ENCODE results near the gene HTT-AS.
"Not testable (repeated sequence)": the region's sequence is repeated elsewhere in the genome, so short reads cannot be mapped to it uniquely, and the experiment has no call there.

The HTT-AS gene

DNA sequence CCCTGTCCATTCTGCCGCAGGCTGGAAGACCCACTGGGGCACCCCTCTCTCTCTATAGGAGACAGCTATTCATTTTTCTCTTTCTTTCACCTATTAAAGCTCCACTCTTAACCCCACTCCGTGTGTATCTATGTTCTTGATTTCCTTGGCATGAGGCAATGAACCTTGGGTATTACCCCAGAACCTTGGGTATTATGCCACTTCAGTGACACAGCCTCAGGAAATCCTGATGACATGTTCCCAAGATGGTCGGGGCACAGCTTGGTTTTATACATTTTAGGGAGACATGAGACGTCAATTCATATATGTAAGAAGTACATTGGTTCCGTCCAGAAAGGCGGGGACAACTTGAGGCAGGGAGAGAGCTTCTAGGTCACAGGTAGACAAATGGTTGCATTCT, 13.4 kb downstream of the HTT-AS start:
- FAIRE-seq: no peak
- DNase-seq (ENCODE audit: extremely low spot score, insufficient read length, low read depth): no peak

DNA sequence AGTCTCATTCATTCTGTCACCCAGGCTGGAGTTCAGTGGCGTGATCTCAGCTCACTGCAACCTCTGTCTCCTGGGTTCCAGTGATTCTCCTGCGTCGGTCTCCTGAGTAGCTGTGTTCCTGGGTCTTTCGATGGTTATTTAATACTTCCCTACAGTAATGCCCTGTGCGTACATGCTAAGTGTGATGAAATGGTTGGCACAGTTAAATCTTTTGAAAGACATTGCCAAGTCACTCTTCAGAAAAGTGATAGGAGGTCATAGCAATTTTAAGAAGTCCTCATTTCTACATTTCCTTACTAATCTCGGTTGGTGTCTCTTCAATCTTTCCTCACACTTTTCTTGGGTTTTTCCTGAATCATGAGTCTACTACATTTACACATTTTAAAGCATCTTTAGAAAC, 14.4 kb downstream of the HTT-AS start:
- FAIRE-seq (no peak), DNase-seq (ENCODE audit: extremely low spot score, insufficient read length, low read depth) (no peak)

DNA sequence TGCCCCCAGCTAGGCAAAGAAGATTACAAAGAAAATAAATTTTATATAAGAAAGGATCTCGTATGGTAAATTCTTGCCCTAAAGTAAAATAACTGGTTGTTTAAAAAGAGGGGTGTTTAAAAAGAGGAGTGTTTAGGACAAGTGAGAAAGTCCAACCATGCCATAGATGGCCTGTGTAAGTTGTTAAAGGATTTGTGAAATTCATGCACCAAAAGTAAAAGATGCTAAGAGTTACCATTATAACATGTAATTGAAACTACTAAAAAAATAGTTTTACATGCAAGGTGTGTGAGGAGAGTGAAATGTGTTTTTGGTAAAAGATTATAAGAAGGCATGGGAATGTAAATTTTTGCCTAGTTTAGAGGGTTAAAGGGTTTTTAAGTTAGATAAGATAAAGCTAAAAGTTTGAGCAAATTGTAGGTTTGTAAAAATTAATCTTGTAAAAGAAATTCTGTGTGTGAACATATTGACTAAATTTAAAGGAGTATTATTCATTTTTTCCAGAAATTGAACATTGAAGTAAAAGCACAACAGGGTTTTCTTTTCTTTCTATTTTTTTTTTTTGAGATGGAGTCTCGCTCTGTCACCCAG, 20.1 kb downstream of the HTT-AS start:
- FAIRE-seq: no peak
- no peak for DNase-seq (ENCODE audit: extremely low spot score, insufficient read length, low read depth)

DNA sequence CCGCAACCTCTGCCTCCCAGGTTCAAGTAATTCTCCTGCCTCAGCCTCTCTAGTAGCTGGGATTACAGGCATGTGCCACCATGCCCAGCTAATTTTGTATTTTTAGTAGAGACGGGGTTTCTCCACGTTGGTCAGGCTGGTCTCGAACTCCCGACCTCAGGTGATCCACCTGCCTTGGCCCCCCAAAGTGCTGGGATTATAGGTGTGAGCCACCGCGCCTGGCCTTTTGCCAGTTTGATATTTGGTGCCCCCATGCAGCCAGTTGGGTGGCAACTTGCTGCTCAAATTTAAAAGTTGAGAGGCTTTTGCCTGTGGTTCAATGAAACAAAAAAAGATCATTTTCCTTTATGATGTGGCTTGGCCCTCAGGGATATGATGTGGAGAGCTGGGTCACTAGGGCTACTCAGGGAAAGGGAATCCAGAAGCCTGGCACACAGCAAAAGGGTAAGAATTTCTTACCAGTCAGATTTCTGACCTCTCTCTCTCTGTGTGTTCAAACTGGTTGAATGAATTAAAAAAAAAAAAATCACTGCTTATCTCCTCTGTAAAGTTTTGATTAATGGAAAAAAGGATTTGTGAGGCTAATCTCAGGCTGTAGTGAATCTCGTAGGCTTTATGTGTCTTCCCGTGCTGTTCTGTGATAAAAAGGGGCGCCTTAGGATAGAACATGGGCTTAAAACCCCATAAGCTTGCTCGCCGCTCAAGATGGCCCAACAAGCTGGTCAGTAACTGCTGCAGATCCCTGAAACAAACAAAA, 23.0 kb downstream of the HTT-AS start:
- FAIRE-seq: not testable (repeated sequence)

DNA sequence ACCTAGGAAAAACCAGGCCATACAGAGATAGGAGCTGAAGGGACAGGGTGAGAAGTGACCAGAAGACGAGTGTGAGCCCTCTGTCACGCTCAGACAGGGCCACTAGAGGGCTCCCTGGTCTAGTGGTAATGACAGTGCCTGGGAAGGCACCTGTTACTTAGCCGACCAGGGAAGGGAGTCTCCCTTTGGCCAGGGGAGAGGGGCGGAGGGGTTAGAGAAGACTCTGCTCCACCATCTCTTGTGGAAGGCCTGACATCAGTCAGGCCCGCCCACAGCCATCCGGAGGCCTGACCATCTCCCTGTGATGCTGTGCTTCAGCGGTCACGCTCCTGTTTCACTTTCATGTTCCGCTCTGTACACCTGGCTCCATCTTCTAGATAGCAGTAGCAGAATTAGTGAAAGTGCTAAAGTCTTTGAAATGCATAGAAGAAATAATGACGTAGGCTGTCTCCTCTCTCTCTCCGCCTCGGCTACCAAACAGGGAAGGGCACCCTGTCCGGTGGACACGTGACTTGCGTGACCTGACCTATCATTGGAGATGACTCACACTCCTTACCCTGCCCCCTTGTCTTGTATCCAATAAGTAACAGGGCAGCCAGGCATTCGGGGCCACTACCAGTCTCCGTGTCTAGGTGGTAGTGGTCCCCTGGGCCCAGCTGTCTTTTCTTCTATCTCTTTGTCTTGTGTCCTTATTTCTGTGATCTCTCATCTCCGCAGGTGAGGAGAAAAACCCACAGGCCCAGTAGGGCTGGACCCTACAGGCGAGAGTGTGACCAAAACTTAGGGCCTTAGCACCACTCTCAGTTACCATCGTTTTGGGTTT, 26.7 kb downstream of the HTT-AS start:
- no peak for DNase-seq (ENCODE audit: extremely low spot score, insufficient read length, low read depth)
- peak; percentile 100 for FAIRE-seq

More for the DNA sequence above, 23.0 kb downstream of the HTT-AS start:
- DNase-seq (ENCODE audit: extremely low spot score, insufficient read length, low read depth): not testable (repeated sequence)

DNA sequence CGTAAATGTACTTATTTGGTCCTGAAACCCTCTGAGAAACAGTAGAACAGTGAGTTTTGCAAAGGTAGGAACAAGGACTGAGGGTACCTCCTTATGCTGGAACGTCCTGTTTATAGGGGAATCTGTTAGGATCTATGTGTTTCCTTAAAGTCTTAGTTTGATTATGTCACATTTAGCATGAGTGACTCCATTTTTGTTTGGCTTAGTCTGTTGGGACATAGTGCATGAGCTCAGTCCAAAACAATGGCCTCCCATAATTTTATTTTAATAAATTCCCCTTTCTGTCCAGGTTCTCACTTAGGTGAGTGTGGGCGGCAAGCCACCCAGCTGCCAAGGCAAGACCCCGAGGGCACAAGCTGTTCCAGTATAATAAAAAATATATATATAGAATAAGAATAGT, 27.7 kb downstream of the HTT-AS start:
- FAIRE-seq: no peak
- DNase-seq (ENCODE audit: extremely low spot score, insufficient read length, low read depth): no peak

DNA sequence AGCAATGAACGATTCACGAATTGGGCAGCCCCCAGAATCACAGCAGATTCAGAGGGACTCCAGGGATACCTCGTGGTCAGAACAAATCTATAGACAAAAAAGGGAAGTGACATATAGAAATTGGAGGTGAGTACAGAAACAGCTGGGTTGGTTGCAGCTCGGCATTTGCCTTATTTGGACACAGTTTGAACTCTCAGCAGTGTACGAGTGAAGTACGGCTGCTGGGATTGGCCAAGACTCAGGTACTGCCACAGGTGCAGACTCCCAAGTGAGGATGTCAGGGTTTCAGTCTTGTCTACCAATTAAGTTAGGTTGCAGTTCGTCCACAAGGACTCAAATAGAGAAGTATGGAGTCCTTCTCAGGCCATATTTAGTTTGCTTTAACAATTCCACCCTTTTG, 28.2 kb downstream of the HTT-AS start:
- FAIRE-seq: peak; percentile 70
- DNase-seq (ENCODE audit: extremely low spot score, insufficient read length, low read depth): no peak

DNA sequence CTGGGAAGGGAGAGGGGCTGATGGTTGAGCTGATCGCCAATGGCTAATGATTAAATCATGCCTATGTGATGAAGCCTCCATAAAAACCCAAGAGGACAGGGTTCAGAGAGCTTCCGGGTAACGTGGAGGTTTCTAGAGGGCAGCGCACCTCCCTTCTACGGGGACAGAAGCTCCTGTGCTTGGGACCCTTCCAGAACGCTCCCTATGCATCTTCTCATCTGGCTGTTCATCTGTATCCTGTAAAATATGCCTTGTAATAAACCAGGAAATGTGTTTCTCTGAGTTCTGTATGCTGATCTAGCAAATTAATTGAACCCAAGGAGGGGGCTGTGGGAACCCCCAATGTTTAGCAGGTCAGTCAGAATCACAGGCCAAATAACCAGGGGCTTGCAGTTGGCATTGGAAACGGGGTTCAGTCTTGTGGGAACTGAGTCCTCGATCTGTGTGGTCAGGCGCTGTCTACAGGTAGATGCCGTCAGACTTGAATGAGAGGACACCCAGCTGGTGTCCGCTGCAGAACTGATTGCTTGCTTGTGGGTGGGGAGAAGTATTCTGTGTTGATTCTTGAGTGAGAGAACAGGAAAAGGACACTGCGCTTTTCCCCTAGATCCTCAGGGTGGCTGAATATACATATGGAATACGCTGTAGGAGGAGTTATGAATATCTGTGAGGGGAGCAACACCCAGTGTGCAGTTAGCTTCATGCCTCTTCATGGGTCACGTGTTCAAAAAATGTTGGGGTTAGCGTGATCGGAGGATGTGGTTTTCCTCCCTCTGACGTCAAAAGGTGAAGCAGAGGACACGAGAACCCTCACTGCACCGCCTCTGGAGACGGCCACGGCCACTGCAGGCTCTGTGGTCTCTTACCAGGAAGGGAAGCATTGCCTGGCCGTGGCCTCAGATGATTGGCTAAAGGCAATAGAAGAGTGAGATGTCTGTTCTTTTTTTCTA, 29.2 kb downstream of the HTT-AS start:
- FAIRE-seq: peak; percentile 90
- DNase-seq (ENCODE audit: extremely low spot score, insufficient read length, low read depth): no peak

DNA sequence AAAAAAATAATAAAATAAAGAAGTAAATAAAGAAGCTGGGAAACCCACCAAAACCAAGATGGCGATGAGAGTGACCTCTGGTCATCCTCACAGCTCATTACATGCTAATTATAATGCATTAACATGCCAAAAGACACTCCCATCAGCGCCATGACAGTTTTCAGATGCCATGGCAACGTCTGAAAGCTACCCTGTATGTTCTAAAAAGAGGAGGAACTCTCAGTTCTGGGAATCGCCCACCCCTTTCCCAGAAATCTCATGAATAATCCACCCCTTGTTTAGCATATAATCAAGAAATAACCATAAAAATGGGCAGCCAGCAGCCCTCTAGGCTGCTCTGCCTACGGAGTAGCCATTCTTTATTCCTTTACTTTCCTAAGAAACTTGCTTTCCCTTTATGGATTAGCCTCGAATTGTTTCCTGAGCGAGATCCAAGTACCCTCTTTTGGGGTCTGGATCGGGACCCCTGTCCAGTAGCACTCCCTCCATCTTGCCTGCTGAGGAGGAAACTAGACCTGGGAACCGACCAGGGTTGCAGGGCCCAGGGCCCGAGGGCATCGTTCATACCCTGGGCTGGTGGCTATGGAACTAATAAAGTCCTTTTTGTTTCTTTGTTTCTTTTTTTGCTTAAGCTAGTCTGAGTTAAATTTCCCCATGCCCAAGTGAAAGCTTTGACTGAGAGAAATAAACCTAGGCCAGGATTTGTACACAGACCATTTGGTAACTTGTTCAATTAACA, 30.9 kb downstream of the HTT-AS start:
- DNase-seq (ENCODE audit: extremely low spot score, insufficient read length, low read depth): no peak
- no peak for FAIRE-seq

DNA sequence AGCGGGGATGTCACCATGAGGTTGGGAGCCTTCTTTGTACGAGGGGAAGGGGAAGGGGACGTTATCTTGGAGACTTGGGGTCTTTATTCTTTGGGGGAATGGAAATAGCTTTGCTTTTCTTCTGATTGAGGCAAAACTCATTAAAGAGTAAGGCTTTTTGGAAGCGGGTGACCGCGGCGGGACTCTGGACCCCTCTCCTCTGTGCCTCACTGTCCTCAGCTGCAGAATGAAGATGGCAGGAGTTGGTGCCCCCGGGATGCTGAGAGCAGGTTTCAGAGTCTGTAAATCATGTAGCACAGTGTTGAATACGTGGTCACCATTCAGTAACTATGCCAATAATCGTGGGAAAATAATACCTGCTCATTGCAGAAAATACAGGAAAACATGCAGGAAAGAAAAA, 32.1 kb downstream of the HTT-AS start:
- no peak for FAIRE-seq
- DNase-seq (ENCODE audit: extremely low spot score, insufficient read length, low read depth): no peak

DNA sequence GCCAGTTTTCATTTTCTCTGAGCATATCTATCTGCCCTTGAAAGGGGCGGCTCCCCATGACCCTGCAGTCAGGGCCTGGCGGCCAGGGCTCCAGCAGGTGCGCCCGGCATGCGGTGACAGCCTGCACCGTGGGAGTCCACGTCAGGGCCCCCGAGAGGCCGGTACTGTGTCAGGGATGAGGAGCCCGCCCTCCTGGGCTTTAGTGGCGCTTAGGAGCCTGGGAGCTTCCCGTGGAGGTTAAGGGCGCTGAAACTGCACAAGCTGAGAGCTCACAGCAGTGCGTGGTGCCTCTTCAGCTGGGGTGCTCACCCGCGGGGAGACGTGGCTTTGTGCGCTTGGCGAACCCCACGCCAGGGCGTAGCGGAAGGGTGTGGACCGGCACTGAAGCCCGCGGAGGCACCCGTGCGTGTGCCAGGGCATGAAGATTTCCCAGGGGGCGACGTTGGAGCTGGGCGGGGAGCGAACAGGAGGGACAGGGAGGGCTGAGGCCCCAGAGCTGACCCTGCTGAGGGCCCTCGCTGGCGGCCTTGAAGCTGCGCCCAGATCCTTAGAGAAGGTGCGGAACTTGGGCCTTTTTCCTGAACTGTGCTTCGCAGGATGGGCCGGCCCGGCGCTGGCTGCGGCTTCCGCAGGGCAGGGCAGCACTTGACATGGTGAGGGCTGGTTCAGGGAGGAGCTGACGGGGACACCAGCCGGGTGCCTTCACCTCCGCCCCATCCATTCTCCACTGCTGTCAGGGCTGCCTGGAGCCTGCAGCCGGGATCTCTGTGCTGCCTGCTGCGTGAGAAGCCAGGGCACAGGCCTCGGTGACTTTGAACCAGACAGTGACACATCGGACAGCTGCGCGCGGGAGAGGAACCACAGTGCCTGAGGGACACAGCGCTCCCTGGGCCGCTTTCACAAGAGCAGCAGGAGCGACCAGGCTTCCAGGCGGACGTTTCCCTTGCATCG, 32.9 kb downstream of the HTT-AS start:
- FAIRE-seq (peak; percentile 72), DNase-seq (ENCODE audit: extremely low spot score, insufficient read length, low read depth) (no peak)

DNA sequence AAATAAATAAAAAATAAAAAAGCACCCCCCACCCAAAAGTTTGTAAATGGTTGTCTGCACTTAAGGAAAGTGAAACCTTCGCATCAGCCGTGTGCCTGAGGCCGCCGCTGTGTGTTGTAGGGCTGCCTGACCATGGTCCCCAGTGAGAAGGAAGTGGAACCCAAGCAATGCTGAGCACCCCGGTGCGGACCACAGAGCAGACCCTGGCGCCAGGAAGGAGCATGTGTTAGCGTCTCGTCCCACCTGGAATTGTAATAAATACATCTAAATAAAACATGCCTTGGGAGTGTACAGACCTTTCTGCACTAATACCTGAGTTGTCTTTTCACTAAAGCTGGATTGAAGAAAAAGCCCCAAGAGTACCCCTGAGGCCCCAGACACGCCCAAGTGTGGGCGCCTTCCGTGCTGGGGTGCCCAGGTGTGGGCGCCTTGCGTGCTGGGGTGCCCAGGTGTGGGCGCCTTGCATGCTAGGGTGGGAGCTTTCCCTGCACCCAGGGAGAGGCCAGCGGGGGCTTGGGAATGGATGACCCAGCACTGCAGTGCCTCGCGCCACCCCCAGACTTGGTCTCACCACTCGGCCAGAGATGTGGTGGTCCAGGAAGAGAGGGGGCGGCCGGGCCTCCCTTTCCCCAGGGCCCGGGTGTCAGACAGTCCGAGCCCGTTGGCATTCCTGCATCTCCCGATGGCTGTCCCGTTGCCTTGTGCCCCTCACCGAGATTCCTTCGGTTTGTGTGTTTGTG, 33.7 kb downstream of the HTT-AS start:
- peak; percentile 95 for FAIRE-seq
- no peak for DNase-seq (ENCODE audit: extremely low spot score, insufficient read length, low read depth)

DNA sequence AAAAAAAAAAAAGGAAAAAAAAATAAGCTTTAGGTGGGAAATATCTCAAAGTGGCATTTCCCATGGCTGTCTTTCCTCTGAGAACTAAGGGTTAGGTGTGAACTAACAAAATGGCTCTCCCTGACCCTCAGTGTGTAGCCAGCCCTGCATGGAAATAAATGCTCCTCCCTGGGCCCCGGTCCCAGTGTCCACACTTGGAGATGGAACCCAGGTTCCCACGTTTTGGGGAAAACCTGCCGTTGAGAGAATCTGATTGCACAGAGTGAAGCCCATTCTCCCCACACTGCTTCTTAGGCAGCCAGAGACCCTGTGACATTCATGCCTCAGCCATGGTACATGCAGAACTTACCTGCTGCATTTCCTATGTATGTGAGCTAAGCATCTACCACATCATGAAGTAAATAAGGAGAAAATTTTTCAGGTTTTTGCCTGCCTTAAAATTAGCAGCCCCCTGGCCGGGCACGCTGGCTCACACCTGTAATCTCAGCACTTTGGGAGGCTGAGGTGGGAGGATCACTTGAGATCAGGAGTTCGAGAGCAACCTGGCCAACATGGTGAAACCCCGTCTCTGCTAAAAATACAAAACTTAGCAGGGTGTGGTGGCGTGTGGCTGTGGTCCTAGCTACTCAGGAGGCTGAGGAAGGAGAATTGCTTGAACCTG, 34.5 kb downstream of the HTT-AS start:
- DNase-seq (ENCODE audit: extremely low spot score, insufficient read length, low read depth) (no peak), FAIRE-seq (no peak)

DNA sequence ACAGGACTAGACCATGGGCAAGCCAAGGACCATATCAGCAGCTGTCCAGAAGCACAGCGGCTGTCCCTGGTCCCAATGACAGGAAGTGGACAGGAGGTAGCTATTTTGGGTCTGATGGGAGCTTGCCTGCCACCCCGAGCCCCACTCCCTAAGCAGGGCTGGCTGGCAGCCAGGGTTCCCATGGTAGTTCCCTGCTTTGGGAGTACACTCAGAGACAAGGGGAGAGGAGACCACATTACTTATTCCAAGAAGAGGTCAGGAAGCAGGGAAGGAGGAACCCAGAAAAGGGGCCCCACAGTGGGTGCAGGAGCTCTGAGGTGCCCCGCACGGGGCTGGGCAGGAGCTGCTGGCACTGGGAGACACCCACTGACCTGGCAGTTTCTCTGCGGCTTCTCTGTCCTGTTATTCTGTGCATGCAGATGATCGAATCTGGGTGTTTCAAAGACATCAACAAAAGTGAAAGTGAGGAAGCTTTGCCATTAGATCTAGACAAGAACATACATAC, 36.3 kb downstream of the HTT-AS start:
- DNase-seq (ENCODE audit: extremely low spot score, insufficient read length, low read depth) (no peak), FAIRE-seq (peak; percentile 67)

DNA sequence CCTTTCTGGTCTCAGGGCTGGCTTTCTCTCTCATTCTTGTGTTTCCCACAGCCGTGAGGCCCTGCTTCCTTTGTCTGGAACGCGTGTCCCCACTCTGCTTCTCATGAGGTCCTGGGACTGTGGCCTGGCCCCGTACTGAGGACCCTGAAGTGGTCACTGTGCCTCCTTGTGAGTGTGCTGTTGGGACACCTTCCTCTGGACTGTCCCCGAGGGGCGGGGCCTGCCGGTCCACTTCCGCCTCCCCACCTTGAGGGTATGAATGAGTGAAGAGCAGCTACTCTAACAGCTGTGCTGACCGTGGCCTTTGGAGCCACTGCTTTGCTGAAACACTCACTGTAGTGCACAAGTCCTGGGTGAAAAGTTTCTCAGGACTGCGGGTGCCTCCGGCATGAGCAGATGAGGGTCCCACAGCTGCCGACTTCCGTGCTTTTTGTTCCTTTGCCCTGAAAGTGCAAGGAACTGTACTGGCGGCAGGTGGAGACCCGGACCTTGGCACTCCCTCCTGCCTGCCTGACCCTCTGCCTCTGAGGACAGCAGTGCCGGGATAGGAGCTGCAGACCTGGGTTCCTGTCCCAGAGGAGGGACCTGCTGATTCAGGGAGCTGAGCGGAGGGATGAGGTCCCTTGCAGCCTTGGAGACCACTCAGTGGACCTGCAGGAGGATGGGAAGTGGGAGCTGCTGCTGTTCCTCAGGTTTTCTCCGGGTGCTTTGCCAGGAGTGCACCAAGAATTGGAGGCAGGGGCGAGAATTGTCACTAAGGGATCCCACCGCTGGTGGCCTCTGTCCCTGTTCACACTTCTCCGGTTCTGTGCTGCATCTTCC, 38.0 kb downstream of the HTT-AS start:
- DNase-seq (ENCODE audit: extremely low spot score, insufficient read length, low read depth): no peak
- no peak for FAIRE-seq

DNA sequence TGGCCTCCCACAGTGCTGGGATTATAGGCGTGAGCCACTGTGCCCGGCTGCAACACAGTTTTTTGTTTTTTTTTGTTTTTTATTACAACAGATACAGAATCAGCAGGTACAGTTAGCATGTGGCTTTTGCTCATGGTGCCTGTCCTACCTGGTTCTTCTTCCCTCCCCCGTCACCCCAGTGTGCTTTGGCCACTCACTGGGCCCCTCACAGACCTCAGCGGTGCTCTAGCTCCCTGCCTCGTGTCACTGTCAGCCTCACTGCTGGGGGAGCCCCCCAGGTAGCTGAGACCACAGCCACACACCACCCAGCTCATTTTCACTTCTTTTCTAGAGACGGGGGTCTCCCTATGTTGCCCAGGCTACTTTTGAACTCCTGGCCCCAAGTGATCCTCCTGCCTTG, 38.7 kb downstream of the HTT-AS start:
- DNase-seq (ENCODE audit: extremely low spot score, insufficient read length, low read depth) (no peak), FAIRE-seq (no peak)
